HG03378 (cell line): Measurements from ENCODE around the gene UQCRC2.
"Not testable (repeated sequence)": the region's sequence is repeated elsewhere in the genome, so short reads cannot be mapped to it uniquely, and the experiment has no call there.

ENCODE experiments used
- ATAC-seq: cut with Tn5 transposase; IDR thresholded peaks from one replicate; pipeline ENCODE4 v1.9.1; 2021; ENCODE audit warnings: mild to moderate bottlenecking, moderate library complexity; ENCODE audit not compliant: unreplicated experiment

UQCRC2 gene

DNA sequence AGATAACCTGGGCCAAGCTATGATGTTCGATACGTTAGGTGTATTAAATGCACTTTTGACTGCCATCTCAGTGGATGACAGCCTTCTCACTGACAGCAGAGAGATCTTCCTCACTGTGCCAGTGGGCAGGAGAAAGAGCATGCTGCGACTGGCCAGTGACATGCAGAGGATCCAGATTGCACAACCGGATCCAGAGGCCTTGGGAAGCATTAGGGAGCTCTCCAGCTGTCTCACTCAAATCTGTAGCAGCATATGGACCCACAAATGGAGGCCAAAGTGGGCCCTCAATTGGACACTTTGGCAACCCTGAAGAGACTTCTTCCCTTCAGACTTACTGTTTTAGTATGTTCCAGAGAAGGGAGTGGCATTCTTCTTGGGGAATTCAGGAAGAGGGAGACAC, 26.9 kb downstream of the UQCRC2 start:
- no peak for ATAC-seq

- no peak for ATAC-seq
Observed at GRCh38 chr16:21982108-21982507, 28.9 kb downstream of the UQCRC2 start.

GRCh38 chr16:21984062-21984461, 30.9 kb downstream of the UQCRC2 start:
- no peak for ATAC-seq

DNA sequence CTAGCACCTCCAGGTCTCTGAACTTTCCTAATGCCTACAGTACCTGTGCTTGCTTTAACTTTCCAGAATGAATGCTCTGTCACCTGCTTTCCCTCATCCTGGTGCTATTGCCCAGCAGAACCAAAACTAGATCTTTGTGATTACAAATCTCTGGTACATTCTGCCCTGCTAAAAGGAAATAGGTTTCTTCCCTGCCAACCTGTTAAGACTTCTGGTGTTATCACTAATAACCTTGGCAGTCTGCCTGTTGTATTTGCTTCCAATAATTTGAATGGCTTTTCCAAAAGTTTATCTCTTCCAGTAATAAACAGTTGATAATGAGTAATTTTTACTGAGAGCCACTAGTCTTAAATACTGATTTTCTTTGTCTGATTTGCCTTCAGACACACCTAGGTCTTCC, 32.4 kb downstream of the UQCRC2 start:
- ATAC-seq, result no peak

- ATAC-seq, result no peak
Observed at GRCh38 chr16:21986692-21987246, 33.6 kb downstream of the UQCRC2 start.

DNA sequence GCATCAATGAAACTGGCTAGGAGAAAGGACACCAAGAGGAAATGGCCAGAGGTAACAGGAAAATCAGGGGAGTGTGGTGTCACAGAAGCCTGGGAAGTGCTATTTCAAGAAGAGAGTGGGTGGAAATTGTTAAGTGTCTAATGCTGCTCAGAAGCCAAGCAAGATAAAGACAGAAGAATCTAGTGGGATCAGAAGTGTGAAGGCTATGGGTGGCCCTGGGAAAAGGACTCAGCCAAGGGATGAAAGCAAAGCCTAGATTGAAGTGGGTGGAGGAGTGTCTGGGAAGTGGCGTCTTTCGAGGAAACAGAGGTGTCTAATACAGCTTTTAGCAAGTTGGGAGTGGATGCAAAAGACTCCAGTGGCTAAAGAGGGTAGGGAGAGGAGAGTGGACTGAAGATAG, 34.3 kb downstream of the UQCRC2 start:
- ATAC-seq, result no peak

DNA sequence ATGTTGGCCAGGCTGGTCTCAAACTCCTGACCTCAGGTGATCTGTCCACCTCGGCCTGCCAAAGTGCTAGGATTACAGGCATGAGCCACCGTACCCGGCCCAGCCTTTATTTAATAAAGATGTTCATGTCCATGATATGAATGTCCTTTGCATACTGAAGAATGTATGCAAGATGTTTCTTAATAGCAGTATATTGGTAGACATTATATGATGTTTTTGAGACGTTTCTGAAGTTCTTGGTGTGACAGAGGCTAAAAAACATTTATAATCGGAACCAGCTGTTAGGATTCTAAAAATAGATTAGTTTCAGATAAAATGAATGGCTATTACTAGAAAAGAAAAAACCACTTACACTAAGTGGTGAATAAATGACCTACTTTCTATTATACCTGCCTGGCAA, 36.0 kb downstream of the UQCRC2 start:
- ATAC-seq, result no peak

- no peak for ATAC-seq
Observed at GRCh38 chr16:21989751-21990150, 36.6 kb downstream of the UQCRC2 start.

GRCh38 chr16:21990381-21990944, 37.3 kb downstream of the UQCRC2 start:
- ATAC-seq, result no peak

DNA sequence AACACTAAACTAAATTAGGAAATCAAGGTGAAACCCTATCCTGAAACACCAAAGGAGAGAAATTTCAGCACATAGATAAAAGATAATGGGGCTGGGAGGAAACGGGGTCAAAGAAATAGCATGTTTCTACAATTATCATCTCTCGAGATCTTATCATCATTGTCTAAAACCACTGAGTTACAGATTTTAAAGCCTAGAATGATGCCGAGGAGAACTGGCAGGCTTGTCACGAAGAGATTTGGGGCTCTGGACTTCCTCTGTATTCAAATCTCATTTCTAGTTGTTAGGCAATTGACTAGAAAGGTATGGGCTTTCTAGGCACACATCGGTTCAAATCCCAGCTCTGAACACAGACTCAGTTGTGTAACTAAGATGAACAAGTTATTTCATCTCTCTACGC, 38.5 kb downstream of the UQCRC2 start:
- no peak for ATAC-seq

DNA sequence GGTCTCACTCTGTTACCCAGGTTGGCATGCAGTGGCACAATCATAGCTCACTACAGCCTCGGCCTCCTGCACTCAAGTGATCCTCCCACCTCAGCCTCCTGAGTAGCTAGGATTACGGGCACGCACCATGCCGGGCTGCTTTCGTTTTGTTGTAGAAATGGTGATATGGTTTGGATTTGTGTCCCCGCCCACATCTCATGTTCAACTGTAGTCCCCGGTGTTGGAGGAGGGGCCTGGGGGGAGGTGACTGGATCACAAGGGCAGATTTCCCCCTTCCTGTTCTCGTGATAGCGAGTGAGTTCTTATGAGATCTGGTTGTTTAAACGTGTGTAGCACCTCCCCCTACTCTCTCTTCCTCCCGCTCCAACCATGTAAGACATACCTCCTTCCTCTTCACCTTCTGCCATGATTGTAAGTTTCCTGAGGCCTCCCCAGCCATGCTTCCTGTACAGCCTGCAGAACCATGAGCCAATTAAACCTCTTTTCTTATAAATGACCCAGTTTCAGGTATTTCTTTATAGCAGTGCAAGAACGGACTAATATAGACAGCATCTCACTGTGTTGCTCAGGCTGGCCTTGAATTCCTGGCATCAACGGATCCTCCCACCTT, 41.8 kb downstream of the UQCRC2 start:
- no peak for ATAC-seq

DNA sequence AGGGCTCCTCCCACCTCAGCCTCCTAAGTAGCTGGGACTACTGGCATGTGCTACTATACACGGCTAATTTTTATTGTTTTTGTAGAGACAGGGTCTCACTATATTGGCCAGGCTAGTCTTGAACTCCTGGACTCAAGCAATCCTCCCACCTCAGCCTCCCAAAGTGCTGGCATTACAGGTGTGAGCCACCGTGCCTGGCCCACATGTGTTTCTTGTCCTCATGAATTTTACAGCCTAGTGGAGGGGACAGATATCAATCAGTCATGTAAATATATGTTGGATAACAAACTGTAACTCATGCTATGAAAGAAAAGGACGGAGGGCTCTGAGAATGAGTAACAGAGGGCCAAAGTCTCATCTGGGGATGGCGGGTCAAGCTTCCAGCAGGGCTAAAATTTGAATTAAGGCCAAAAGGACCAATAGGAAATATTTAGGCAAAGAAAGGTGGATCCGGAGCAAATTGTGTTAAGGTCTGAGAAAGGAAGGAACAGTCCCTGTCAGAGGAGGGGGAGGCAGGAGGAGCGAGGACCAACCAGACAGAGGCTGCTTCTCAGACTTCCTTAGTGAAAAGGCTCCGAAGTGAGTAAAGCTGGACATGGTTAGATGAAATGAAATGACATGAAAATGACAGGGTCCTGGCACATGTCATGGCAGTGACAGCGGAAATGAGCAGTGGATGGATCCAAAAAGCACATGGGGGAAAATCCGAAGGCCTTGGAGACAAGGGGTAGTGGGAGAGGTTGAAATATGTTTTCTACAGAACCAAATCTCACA, 43.9 kb downstream of the UQCRC2 start:
- ATAC-seq, result no peak

GRCh38 chr16:21997697-21998480, 44.7 kb downstream of the UQCRC2 start:
- ATAC-seq, result no peak

DNA sequence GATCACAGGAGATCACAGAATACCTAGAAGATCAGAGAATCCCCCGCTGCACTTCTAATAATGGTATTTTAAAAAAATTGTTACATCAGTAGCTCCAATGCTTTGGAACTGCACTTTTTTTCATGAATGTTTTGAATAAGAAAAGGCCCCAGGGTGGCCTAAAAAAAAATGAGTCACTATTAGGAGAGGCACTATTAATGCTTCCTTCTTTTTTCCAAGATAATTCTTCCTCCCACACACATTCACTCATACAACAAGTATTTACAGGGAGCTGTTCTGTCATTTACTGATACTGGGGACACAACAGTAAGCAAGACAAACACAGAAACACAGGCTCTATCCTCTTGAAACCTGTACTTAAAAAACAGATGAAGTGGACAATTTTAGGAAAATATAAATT, 48.4 kb downstream of the UQCRC2 start:
- no peak for ATAC-seq

DNA sequence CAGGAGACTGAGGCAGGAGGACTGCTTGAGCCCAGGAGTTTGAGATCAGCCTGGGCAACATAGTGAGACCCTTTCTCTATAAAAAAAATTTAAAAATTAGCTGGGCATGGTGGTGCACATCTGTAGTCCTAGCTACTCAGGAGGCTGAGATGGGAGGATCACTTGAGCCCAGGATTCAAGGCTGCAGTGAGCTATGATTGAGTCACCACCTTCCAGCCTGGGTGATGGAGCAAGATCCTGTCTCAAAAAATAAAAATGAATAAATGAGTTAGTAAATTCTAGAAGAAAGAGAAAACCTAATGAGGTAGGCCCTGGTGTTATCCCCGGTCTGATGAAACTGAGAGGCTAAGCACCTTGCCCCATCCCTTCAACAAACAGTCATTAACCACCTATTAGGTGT, 48.9 kb downstream of the UQCRC2 start:
- not testable (repeated sequence) for ATAC-seq

- no peak for ATAC-seq
Observed at GRCh38 chr16:22003195-22003594, 50.0 kb downstream of the UQCRC2 start.

DNA sequence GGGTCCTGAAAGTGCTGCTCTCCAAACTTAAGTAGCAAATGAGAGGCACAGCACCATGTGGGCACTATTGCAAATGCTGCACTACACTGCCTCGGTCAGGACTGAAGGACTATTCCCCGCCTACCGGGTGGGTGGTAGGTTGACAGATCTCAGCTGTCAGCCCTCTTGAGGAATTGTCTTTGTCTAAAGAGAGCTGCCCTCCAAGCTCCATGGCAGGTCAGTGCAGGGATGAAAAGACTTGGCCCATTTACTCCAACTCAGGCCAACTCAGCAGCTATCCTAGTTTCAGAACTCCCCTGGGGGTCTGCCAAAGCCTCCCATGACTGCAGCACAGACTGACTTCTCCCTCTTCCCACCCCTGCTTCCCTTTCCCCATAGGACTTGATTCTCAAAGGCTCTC, 51.2 kb downstream of the UQCRC2 start:
- no peak for ATAC-seq

DNA sequence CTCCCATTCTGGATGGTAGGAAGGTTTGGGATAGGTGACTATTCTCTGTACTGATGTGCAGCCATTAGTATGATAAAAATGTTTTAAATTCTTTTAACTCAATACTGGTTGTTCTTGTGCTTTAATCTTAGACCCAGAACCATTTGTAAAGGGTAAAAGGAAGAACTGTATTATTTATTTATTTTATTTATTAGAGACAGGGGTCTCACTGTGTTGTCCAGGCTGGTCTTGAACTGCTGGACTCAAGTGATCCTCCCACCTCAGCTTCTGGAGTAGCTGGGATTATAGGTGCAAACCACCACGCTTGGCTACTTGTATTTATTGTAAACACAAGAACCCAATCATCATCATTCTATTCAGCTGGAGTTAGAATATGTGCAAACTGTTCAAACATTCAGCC, 52.6 kb downstream of the UQCRC2 start:
- ATAC-seq, result no peak

GRCh38 chr16:22006636-22007035, 53.5 kb downstream of the UQCRC2 start:
- ATAC-seq, result no peak

DNA sequence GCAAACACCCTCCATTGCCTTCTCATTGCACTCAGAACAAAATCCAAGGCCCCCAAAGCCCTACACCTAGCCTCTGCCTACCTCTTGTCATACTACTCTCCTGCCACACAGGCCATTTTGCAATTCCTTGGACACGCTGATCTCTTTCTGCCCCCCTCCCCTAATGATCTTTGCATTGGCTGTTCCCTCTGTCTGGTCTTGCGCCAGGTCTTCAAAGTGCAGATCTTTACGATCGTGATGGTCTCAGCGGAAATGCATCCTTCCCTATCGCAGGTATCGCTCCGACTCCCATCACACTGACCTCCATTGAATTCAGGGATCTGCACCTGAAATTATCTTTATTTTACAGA, 54.0 kb downstream of the UQCRC2 start:
- no peak for ATAC-seq

- ATAC-seq, result no peak
Observed at GRCh38 chr16:22007509-22008214, 54.5 kb downstream of the UQCRC2 start, which contains the start of gene MOSMO. MOSMO (plus strand) TSS chr16:22008111; CDS start chr16:22008302, 191 bp downstream.
